ENCODE results near the gene RTL1. TPM values are rescaled to one million over a fixed set of nuclear protein-coding genes. Genes with fewer than 3 reads are reported as not detected.

The RTL1 gene
- total RNA-seq, 1 donor from 2014 or later: 159 TPM

- Mint-ChIP-seq H3K27ac (peak overlapping the region; percentile 87), H3K9me3 (ENCODE audit: low read depth) (no peaks in the 10 kb centered on the region), H3K36me3 (ENCODE audit: insufficient read depth) (no peaks in the 10 kb centered on the region), H3K4me1 (ENCODE audit: low read depth) (peaks cover 61% of the 10 kb centered on the region), H3K4me3 (ENCODE audit: low read depth) (no peak overlapping the region), H3K27me3 (no peaks in the 10 kb centered on the region)
- TF ChIP-seq CTCF (IDR thresholded peaks at IDR 0.05; ENCODE audit: unreplicated experiment): no peak
- DNase-seq (ENCODE audit: low spot score, unreplicated experiment): no peak
Measured at GRCh38 chr14:100835548-100836310, 67.8 kb downstream of the RTL1 start.

- H3K27ac Mint-ChIP-seq: peak overlapping the region; percentile 87
- no peaks in the 10 kb centered on the region for H3K27me3 Mint-ChIP-seq
- peaks cover 60% of the 10 kb centered on the region for H3K4me1 Mint-ChIP-seq (ENCODE audit: low read depth)
- no peak for TF ChIP-seq CTCF (IDR thresholded peaks at IDR 0.05; ENCODE audit: unreplicated experiment)
- H3K36me3 Mint-ChIP-seq (ENCODE audit: insufficient read depth): no peaks in the 10 kb centered on the region
- H3K9me3 Mint-ChIP-seq (ENCODE audit: low read depth): no peaks in the 10 kb centered on the region
- H3K4me3 Mint-ChIP-seq (ENCODE audit: low read depth): no peak overlapping the region
- DNase-seq (ENCODE audit: low spot score, unreplicated experiment): no peak
Measured at GRCh38 chr14:100834794-100835547, 68.6 kb downstream of the RTL1 start.

- Mint-ChIP-seq H3K36me3 (ENCODE audit: insufficient read depth) (no peaks in the 10 kb centered on the region), H3K4me1 (ENCODE audit: low read depth) (peaks cover 61% of the 10 kb centered on the region), H3K9me3 (ENCODE audit: low read depth) (no peaks in the 10 kb centered on the region), H3K27me3 (no peaks in the 10 kb centered on the region), H3K4me3 (ENCODE audit: low read depth) (no peak overlapping the region), H3K27ac (peak overlapping the region; percentile 93)
- no peak for TF ChIP-seq CTCF (IDR thresholded peaks at IDR 0.05; ENCODE audit: unreplicated experiment)
- DNase-seq (ENCODE audit: low spot score, unreplicated experiment): no peak
Measured at GRCh38 chr14:100834082-100834793, 69.3 kb downstream of the RTL1 start.

- Mint-ChIP-seq H3K4me1 (ENCODE audit: low read depth) (peaks cover 51% of the 10 kb centered on the region), H3K27me3 (no peaks in the 10 kb centered on the region), H3K9me3 (ENCODE audit: low read depth) (peaks cover 3% of the 10 kb centered on the region), H3K27ac (peak overlapping the region; percentile 93), H3K36me3 (ENCODE audit: insufficient read depth) (peaks cover 6% of the 10 kb centered on the region), H3K4me3 (ENCODE audit: low read depth) (peak overlapping the region; percentile 41)
- DNase-seq (ENCODE audit: low spot score, unreplicated experiment): no peak
- TF ChIP-seq CTCF (IDR thresholded peaks at IDR 0.05; ENCODE audit: unreplicated experiment): no peak
Measured at GRCh38 chr14:100832311-100832960, 71.1 kb downstream of the RTL1 start.

GRCh38 chr14:100830681-100831080, 72.8 kb downstream of the RTL1 start:
- Mint-ChIP-seq H3K4me3 (ENCODE audit: low read depth) (peak overlapping the region; percentile 31), H3K4me1 (ENCODE audit: low read depth) (peaks cover 46% of the 10 kb centered on the region), H3K27ac (peak overlapping the region; percentile 93), H3K9me3 (ENCODE audit: low read depth) (peaks cover 3% of the 10 kb centered on the region), H3K36me3 (ENCODE audit: insufficient read depth) (peaks cover 10% of the 10 kb centered on the region), H3K27me3 (no peaks in the 10 kb centered on the region)
- no peak for DNase-seq (ENCODE audit: low spot score, unreplicated experiment)
- no peak for TF ChIP-seq CTCF (IDR thresholded peaks at IDR 0.05; ENCODE audit: unreplicated experiment)
